ENCODE results near the gene EIF3D. TPM values are rescaled to one million over a fixed set of nuclear protein-coding genes. Genes with fewer than 3 reads are reported as not detected.

The EIF3D gene
- total RNA-seq, 3 donors from 2014 or later (not counting 1 experiment from before 2014, with no cell fraction given): 205 to 251 (median 215) TPM

GRCh38 chr22:36470994-36471331 is 58.0 kb downstream of the EIF3D start:
- 86% methylated on average over 10 of the region's 10 CpGs for WGBS (ENCODE audit: insufficient coverage)
- H3K27ac Mint-ChIP-seq: no peak overlapping the region
- H3K36me3 Mint-ChIP-seq: peaks cover 8% of the 10 kb centered on the region
- Histone ChIP-seq H3K27me3 (ENCODE audit: control insufficient read depth, insufficient read depth, low read length) (no peaks in the 10 kb centered on the region), H3K27ac (ENCODE audit: low read length) (no peak overlapping the region), H3K4me3 (ENCODE audit: low read length) (no peak overlapping the region), H3K4me1 (ENCODE audit: control insufficient read depth, insufficient read depth, low read length) (peaks cover 24% of the 10 kb centered on the region), H3K36me3 (ENCODE audit: control insufficient read depth, insufficient read depth, low read length) (peaks cover 47% of the 10 kb centered on the region), H3K9me3 (ENCODE audit: control insufficient read depth, insufficient read depth, low read length) (no peaks in the 10 kb centered on the region)
- TF ChIP-seq CTCF (IDR thresholded peaks at IDR 0.05): no peak
- peaks cover 17 to 20% of the 10 kb centered on the region in 2 donors for H3K4me1 Mint-ChIP-seq
- no peaks in the 10 kb centered on the region for H3K27me3 Mint-ChIP-seq (ENCODE audit: low read depth in 2 of 2)
- DNase-seq: no peak
- ATAC-seq: no peak
- no peaks in the 10 kb centered on the region for H3K9me3 Mint-ChIP-seq
- H3K4me3 Mint-ChIP-seq: no peak overlapping the region
- intact Hi-C loops (cut with micrococcal nuclease): loop anchor here (1.0 to 5.0 kb wide), 5 partner anchors 70 to 170 kb away; partner anchors contain the start of gene MYH9

GRCh38 chr22:36470162-36470993 is 58.6 kb downstream of the EIF3D start:
- ATAC-seq: peak; percentile 95 to 99 (median 97)
- Mint-ChIP-seq H3K27ac (peak overlapping the region in 1 of 2 donors; percentile 33), H3K27me3 (ENCODE audit: low read depth in 2 of 2) (no peaks in the 10 kb centered on the region), H3K4me3 (no peak overlapping the region), H3K4me1 (peaks cover 17 to 20% of the 10 kb centered on the region in 2 donors), H3K36me3 (peaks cover 2% of the 10 kb centered on the region), H3K9me3 (no peaks in the 10 kb centered on the region)
- Histone ChIP-seq H3K4me3 (ENCODE audit: low read length) (no peak overlapping the region), H3K27ac (ENCODE audit: low read length) (no peak overlapping the region), H3K9me3 (ENCODE audit: control insufficient read depth, insufficient read depth, low read length) (no peaks in the 10 kb centered on the region), H3K27me3 (ENCODE audit: control insufficient read depth, insufficient read depth, low read length) (no peaks in the 10 kb centered on the region), H3K4me1 (ENCODE audit: control insufficient read depth, insufficient read depth, low read length) (peaks cover 24% of the 10 kb centered on the region), H3K36me3 (ENCODE audit: control insufficient read depth, insufficient read depth, low read length) (peaks cover 41% of the 10 kb centered on the region)
- DNase-seq: peak; percentile 69 to 94
- TF ChIP-seq CTCF (IDR thresholded peaks at IDR 0.05): peak; percentile 93
- 52% methylated on average over 13 of the region's 14 CpGs for WGBS (ENCODE audit: insufficient coverage)
- intact Hi-C loops (cut with micrococcal nuclease): loop anchor here (1.0 to 5.0 kb wide), 5 partner anchors 70 to 169 kb away; partner anchors contain the start of gene MYH9

- intact Hi-C loops (cut with micrococcal nuclease): no loop called here
- peaks cover 31% of the 10 kb centered on the region for H3K36me3 ChIP-seq (ENCODE audit: control insufficient read depth, insufficient read depth, low read length)
- no peak for DNase-seq
- 90% methylated on average over 14 of the region's 14 CpGs for WGBS (ENCODE audit: insufficient coverage)
- peaks cover 24% of the 10 kb centered on the region for H3K4me1 ChIP-seq (ENCODE audit: control insufficient read depth, insufficient read depth, low read length)
- no peak overlapping the region for H3K27ac Mint-ChIP-seq
- no peak overlapping the region for H3K4me3 ChIP-seq (ENCODE audit: low read length)
- H3K4me3 Mint-ChIP-seq: no peak overlapping the region
- no peak for ATAC-seq
- no peaks in the 10 kb centered on the region for H3K9me3 ChIP-seq (ENCODE audit: control insufficient read depth, insufficient read depth, low read length)
- no peaks in the 10 kb centered on the region for H3K27me3 Mint-ChIP-seq (ENCODE audit: low read depth in 2 of 2)
- no peak for TF ChIP-seq CTCF (IDR thresholded peaks at IDR 0.05)
- no peaks in the 10 kb centered on the region for H3K9me3 Mint-ChIP-seq
- no peaks in the 10 kb centered on the region for H3K36me3 Mint-ChIP-seq
- no peak overlapping the region for H3K27ac ChIP-seq (ENCODE audit: low read length)
- peaks cover 17 to 20% of the 10 kb centered on the region in 2 donors for H3K4me1 Mint-ChIP-seq
- no peaks in the 10 kb centered on the region for H3K27me3 ChIP-seq (ENCODE audit: control insufficient read depth, insufficient read depth, low read length)
Observed at GRCh38 chr22:36469094-36469710, 59.8 kb downstream of the EIF3D start.
